ENCODE results near the gene GPAT3. TPM values are rescaled to one million over a fixed set of nuclear protein-coding genes. Genes with fewer than 3 reads are reported as not detected.

Gene GPAT3
- total RNA-seq, 2 donors from 2014 or later, result 4.1 to 5.0 TPM

DNA sequence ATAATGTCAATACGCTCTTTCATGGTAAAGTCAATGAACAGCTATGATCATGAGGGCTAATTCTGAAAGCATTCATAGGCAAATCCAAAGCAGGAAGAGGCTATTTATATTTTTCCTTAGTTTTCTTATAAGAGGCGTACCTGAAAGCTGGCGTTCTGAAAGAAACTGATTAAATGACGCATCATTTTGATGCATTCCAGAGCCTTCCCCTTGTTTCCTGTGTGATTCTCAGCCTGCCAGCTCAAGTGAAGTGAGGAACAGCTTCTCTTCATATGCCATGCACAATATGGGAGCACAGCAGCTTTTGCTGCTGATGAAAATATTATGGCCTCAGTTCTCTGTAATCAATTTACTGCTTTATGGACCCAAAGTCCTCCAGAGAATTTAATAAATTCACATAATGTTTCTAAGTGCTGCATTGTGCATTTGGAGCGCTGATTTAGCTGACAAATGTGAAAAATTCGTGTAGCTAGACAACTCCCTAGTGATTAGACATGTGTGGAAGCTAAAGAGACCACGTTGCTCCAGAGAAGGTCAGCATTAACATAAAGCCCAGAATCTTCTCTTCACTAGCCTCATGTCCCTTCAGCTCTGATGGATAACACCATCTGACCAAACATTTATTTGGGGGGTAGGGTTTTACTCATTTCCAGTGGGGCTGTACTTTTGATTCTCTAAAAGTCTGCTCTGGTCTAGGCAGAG, 110.8 kb downstream of the GPAT3 start:
- Mint-ChIP-seq H3K4me1 (peaks cover 3% of the 10 kb centered on the region), H3K36me3 (ENCODE audit: low read depth) (no peaks in the 10 kb centered on the region), H3K27me3 (peaks cover 34% of the 10 kb centered on the region), H3K4me3 (no peak overlapping the region), H3K27ac (no peak overlapping the region)
- DNase-seq (no peak), ATAC-seq (no peak)
- no peaks in the 10 kb centered on the region for H3K9me3 ChIP-seq (ENCODE audit: control insufficient read depth, low read length, poor library complexity, severe bottlenecking)

DNA sequence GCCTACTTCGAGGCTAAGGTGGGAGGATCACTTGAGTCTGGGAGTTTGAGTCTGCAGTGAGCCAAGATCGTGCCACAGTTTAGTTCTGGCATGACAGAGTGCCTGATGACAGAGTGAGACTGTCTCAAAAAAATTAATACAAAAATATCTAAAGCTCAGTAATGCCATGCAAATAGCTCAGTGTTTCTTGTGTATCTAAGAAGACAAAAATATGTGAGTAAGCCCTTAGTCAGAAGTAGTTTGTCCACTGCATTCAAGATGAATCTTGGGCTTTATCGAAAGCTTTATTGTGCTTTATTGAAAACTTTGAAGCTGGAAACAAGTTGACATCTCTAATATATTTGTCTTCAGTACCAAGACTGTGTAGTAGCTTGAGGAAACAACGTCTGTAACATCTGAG, 115.9 kb downstream of the GPAT3 start:
- H3K27ac Mint-ChIP-seq, result no peak overlapping the region
- H3K9me3 ChIP-seq (ENCODE audit: control insufficient read depth, low read length, poor library complexity, severe bottlenecking), result no peaks in the 10 kb centered on the region
- DNase-seq (no peak), ATAC-seq (no peak)
- H3K4me3 Mint-ChIP-seq, result no peak overlapping the region
- peaks cover 2% of the 10 kb centered on the region for H3K36me3 Mint-ChIP-seq (ENCODE audit: low read depth)
- peaks cover 9% of the 10 kb centered on the region for H3K27me3 Mint-ChIP-seq
- no peaks in the 10 kb centered on the region for H3K4me1 Mint-ChIP-seq

Other genes starting within 250 kb of the GPAT3 start
- 1 to 10 TPM; 7.1 to 8.6 TPM for gene HPSE, start 201.3 kb upstream of the GPAT3 start, total RNA-seq
- 10 to 100 TPM; 28.9 to 38.4 TPM for gene HELQ, start 80.3 kb upstream of the GPAT3 start, total RNA-seq
- 10 to 100 TPM; 15.6 to 17.6 TPM for gene MRPS18C, start 80.0 kb upstream of the GPAT3 start, total RNA-seq
- 10 to 100 TPM; 16.6 to 17.6 TPM for gene ABRAXAS1, start 51.0 kb upstream of the GPAT3 start, total RNA-seq